ENCODE results near the gene FBN2. TPM values are rescaled to one million over a fixed set of nuclear protein-coding genes. Genes with fewer than 3 reads are reported as not detected.

FBN2 gene
- total and polyA plus RNA-seq, 2 donors (not counting 1 experiment from before 2014, with no cell fraction given): 43.1 to 80.1 TPM

DNA sequence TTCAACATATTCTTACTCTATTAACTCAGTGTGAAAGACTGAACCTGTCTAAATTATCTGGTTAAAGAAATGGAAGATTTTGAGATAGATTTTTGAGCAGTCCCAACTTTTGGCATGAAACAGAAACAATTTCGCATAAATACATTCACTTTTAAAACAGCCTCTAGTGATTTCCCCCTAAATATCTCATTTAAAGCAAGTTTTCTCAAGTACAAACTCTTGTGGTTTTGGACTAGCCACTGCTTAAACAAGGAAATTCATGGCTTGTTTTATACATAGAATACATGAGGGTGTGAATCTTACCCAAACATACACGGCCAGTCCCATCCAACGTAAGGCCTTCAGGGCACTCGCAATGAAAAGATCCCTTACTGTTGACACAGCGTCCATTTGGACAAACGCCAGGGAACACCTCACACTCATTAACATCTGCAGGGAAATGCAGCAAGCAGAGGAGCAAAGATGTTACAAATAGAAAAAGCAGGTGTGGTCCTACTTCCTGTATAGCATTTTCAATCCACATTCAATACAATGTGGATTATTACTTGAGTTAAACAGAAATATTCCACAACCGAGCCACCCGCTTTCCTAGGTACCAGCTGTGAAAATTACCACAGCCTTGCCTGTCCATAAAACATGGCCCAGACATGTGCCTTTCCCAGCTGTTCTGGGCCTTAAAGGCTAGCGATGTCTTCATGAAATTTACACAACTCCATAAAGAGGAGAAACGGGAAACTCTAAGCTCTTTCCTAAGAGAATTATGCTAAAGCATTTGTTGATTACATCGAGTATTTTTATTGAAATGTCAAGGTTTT, 188.8 kb downstream of the FBN2 start:
- peak; percentile 4 to 31 for DNase-seq (ENCODE audit: low read depth in 2 of 2)
- no peaks in the 10 kb centered on the region for H3K27me3 ChIP-seq (ENCODE audit: control insufficient read depth, insufficient read depth, low read length)
- no peaks in the 10 kb centered on the region for H3K79me2 ChIP-seq (ENCODE audit: control insufficient read depth, insufficient read depth, low read length)
- H3K4me2 ChIP-seq (ENCODE audit: extremely low read depth, insufficient read depth, low read length): no peak overlapping the region
- no peaks in the 10 kb centered on the region for H3K36me3 ChIP-seq (ENCODE audit: control insufficient read depth, insufficient read depth, low read length)
- no peak overlapping the region for H2AFZ ChIP-seq (ENCODE audit: low read length)
- H3K9ac ChIP-seq (ENCODE audit: insufficient read depth, low read length): no peak overlapping the region
- no peak for TF ChIP-seq EZH2 (IDR thresholded peaks at IDR 0.05; ENCODE audit: low read length, missing control alignments)
- TF ChIP-seq CTCF (conservative IDR thresholded peaks at IDR 0.05 in 1 of 2, IDR thresholded peaks at IDR 0.05 in 1 of 2; ENCODE audit: low read depth in 1 of 2, low read length in 2 of 2): no peak
- no peaks in the 10 kb centered on the region for H3K9me3 ChIP-seq (ENCODE audit: control insufficient read depth, insufficient read depth, low read depth, low read length)
- no peak overlapping the region for H3K4me3 ChIP-seq (replicated peaks in 1 of 4; ENCODE audit: control extremely low read depth in 1 of 4, insufficient read depth in 1 of 4, low read depth in 3 of 4, low read length in 4 of 4)
- H4K20me1 ChIP-seq (ENCODE audit: control insufficient read depth, extremely low read depth, insufficient read depth, low read length): no peaks in the 10 kb centered on the region
- H3K4me1 ChIP-seq (ENCODE audit: control insufficient read depth, extremely low read depth, insufficient read depth, low read length): no peaks in the 10 kb centered on the region
- H3K27ac ChIP-seq (ENCODE audit: insufficient read depth, low read length): no peak overlapping the region

- no peaks in the 10 kb centered on the region for H3K36me3 ChIP-seq (ENCODE audit: control insufficient read depth, insufficient read depth, low read length)
- DNase-seq (ENCODE audit: low read depth in 2 of 2): no peak
- H3K9me3 ChIP-seq (ENCODE audit: control insufficient read depth, insufficient read depth, low read depth, low read length): no peaks in the 10 kb centered on the region
- TF ChIP-seq EZH2 (IDR thresholded peaks at IDR 0.05; ENCODE audit: low read length, missing control alignments): no peak
- no peak for TF ChIP-seq CTCF (conservative IDR thresholded peaks at IDR 0.05 in 1 of 2, IDR thresholded peaks at IDR 0.05 in 1 of 2; ENCODE audit: low read depth in 1 of 2, low read length in 2 of 2)
- no peak overlapping the region for H3K4me3 ChIP-seq (replicated peaks in 1 of 4; ENCODE audit: control extremely low read depth in 1 of 4, insufficient read depth in 1 of 4, low read depth in 3 of 4, low read length in 4 of 4)
- no peaks in the 10 kb centered on the region for H3K27me3 ChIP-seq (ENCODE audit: control insufficient read depth, insufficient read depth, low read length)
- H3K4me1 ChIP-seq (ENCODE audit: control insufficient read depth, extremely low read depth, insufficient read depth, low read length): no peaks in the 10 kb centered on the region
- no peaks in the 10 kb centered on the region for H3K79me2 ChIP-seq (ENCODE audit: control insufficient read depth, insufficient read depth, low read length)
- no peak overlapping the region for H2AFZ ChIP-seq (ENCODE audit: low read length)
- no peak overlapping the region for H3K9ac ChIP-seq (ENCODE audit: insufficient read depth, low read length)
- no peak overlapping the region for H3K4me2 ChIP-seq (ENCODE audit: extremely low read depth, insufficient read depth, low read length)
- H3K27ac ChIP-seq (ENCODE audit: insufficient read depth, low read length): no peak overlapping the region
- no peaks in the 10 kb centered on the region for H4K20me1 ChIP-seq (ENCODE audit: control insufficient read depth, extremely low read depth, insufficient read depth, low read length)
These were observed 192.0 kb downstream of the FBN2 start for GRCh38 chr5:128346038-128346437.

DNA sequence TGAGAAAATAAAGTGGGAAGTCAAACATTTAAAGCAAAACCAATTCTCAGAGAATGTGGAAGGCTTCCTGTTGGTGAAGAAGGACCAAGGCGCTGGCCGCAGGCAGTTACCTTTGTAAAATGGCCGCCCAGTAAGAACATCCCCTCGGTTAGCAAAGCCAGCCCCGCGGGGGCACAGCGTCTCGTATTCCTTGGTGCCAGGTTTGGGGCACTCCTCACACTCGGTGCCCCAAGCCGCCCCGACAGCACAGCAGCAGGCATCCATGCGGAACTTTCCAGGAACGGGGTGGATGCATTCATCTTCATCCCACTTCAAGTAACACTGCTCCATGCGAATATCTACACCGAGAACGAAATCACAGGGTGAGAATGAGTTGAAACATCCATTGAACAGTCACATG, 192.8 kb downstream of the FBN2 start:
- Histone ChIP-seq H3K36me3 (ENCODE audit: control insufficient read depth, insufficient read depth, low read length) (no peaks in the 10 kb centered on the region), H3K4me1 (ENCODE audit: control insufficient read depth, extremely low read depth, insufficient read depth, low read length) (no peaks in the 10 kb centered on the region), H3K9ac (ENCODE audit: insufficient read depth, low read length) (no peak overlapping the region), H3K9me3 (ENCODE audit: control insufficient read depth, insufficient read depth, low read depth, low read length) (no peaks in the 10 kb centered on the region), H3K27ac (ENCODE audit: insufficient read depth, low read length) (no peak overlapping the region), H3K4me2 (ENCODE audit: extremely low read depth, insufficient read depth, low read length) (no peak overlapping the region), H3K4me3 (replicated peaks in 1 of 4; ENCODE audit: control extremely low read depth in 1 of 4, insufficient read depth in 1 of 4, low read depth in 3 of 4, low read length in 4 of 4) (no peak overlapping the region), H4K20me1 (ENCODE audit: control insufficient read depth, extremely low read depth, insufficient read depth, low read length) (no peaks in the 10 kb centered on the region), H3K27me3 (ENCODE audit: control insufficient read depth, insufficient read depth, low read length) (no peaks in the 10 kb centered on the region), H2AFZ (ENCODE audit: low read length) (no peak overlapping the region), H3K79me2 (ENCODE audit: control insufficient read depth, insufficient read depth, low read length) (no peaks in the 10 kb centered on the region)
- no peak for DNase-seq (ENCODE audit: low read depth in 2 of 2)
- no peak for TF ChIP-seq CTCF (conservative IDR thresholded peaks at IDR 0.05 in 1 of 2, IDR thresholded peaks at IDR 0.05 in 1 of 2; ENCODE audit: low read depth in 1 of 2, low read length in 2 of 2)
- TF ChIP-seq EZH2 (IDR thresholded peaks at IDR 0.05; ENCODE audit: low read length, missing control alignments): no peak

Measured in fibroblast of lung (primary cell).